Tibial nerve (tissue), 4 donors: ENCODE measurements around the gene SPRYD3. TPM values are rescaled to one million over a fixed set of nuclear protein-coding genes. Genes with fewer than 3 reads are reported as not detected.

Source experiments
- DNase-seq, 2 donors: peaks; one replicate each; pipeline ENCODE4 v3.0.0-alpha.2; 2019; ENCODE audit warnings: low spot score in 2 of 2
- H3K27ac ChIP-seq, 4 donors: fragments of 200-600 bp; sonication (generic) in 3 of 4; one replicate each; pipeline ENCODE4 v1.5.1; 2017 to 2019; ENCODE audit warnings: mild to moderate bottlenecking in 1 of 4
- H3K27me3 ChIP-seq, 2 donors: fragments of 200-600 bp; sonication (generic) in 1 of 2; one replicate each; pipeline versions ENCODE4 v1.5.1 to v1.6.0; 2017 to 2019
- H3K36me3 ChIP-seq, 3 donors: fragments of 200-600 bp; sonication (generic); one replicate each; pipeline ENCODE4 v1.5.1; 2018 to 2019
- H3K4me1 ChIP-seq, 4 donors: fragments of 200-600 bp; sonication (generic) in 3 of 4; one replicate each; pipeline ENCODE4 v1.5.1; 2017 to 2019
- H3K4me3 ChIP-seq, 4 donors: fragments of 200-600 bp; sonication (generic) in 3 of 4; one replicate each; pipeline ENCODE4 v1.5.1; 2017 to 2019; ENCODE audit warnings: mild to moderate bottlenecking in 1 of 4, moderate library complexity in 1 of 4
- H3K9me3 ChIP-seq, 4 donors: fragments of 200-600 bp; sonication (generic) in 3 of 4; one replicate each; pipeline ENCODE4 v1.5.1; 2017 to 2019
- CTCF ChIP-seq, 5 experiments: fragments of 200-600 bp in 3 of 5; fragments of 450-650 bp in 2 of 5; sonication (generic) in 3 of 5; IDR thresholded peaks; one replicate each; pipeline ENCODE4 v1.5.1; 2016 to 2019; ENCODE audit warnings: antibody characterized with exemption in 5 of 5, mild to moderate bottlenecking in 3 of 5, moderate library complexity in 2 of 5
- EP300 ChIP-seq, 2 donors: sonication (generic); formaldehyde crosslinking; IDR thresholded peaks; one replicate each; pipeline ENCODE4 v1.6.1; 2017; ENCODE audit warnings: antibody characterized with exemption in 2 of 2, mild to moderate bottlenecking in 1 of 2
- POLR2A ChIP-seq, 2 donors: fragments of 450-650 bp; IDR thresholded peaks; one replicate each; pipeline ENCODE4 v1.6.1; 2017; ENCODE audit warnings: antibody characterized with exemption in 2 of 2, mild to moderate bottlenecking in 2 of 2, moderate library complexity in 2 of 2
- WGBS, 2 donors: methylation state at CpG; one replicate each; pipeline ENCODE4 v1.1.5; 2018; 5-methylcytosine and 5-hydroxymethylcytosine counted together
- total RNA-seq, 4 donors: library from RNA; depleted of rRNA; stranded (reverse); fragments of >200 nt; gene quantifications; one replicate each; pipeline ENCODE4 v1.1.0, GENCODE V29; 2016

Gene SPRYD3
- total RNA-seq, 4 donors from 2014 or later, result 51.8 to 57.0 (median 54.3) TPM

DNA sequence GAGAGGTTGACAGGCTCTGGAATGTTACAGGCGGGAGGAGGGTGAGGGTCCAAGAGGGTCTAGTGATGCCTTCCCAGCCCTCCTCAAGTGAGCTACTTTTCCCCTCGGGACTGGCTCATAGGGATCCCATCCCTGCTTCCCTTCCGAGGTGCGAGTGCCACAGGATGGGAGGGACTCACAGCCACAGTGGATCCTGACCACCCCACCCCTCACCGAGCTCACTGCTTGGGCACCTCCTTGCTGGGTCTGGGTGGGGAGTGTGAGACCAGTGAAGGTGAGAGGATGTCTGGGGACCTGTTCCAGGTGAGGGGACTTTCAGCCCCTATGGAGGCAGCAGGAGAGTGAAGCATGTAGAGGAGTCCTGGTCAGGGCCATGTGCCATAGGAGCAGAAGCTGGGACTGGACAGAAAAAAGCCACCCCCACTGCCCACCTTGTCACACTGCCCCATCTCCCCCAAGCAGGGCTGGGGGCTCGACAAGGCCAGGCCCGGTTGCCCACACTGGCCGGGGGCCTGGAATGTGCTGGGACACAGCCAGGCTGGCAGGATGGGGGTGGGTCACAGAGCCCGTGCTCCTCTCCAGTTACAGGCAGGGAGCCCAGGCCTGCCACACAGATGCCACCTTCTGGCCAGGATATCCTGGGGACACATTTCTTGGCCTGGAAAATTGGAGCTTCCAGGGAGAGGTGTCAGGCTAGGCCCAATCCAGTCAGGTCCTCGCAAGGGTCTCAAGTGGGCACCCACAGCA, 31.0 kb downstream of the SPRYD3 start:
- WGBS, 2 donors, result 12 to 18% methylated on average over 9 to 10 of the region's 10 CpGs
- Histone ChIP-seq H3K9me3 (no peaks in the 10 kb centered on the region), H3K4me1 (peaks cover 0 to 79% (median 61%) of the 10 kb centered on the region in 4 donors), H3K27me3 (no peaks in the 10 kb centered on the region), H3K36me3 (peaks cover 0 to 9% (median 0%) of the 10 kb centered on the region in 3 donors), H3K4me3 (peak overlapping the region; percentile 54 to 89 (median 70)), H3K27ac (peak overlapping the region; percentile 94 to 100 (median 97))
- TF ChIP-seq EP300 (IDR thresholded peaks at IDR 0.05) (no peak), CTCF (IDR thresholded peaks at IDR 0.05) (peak in 2 of 5 experiments; percentile 33 to 38), POLR2A (IDR thresholded peaks at IDR 0.05) (no peak)
- DNase-seq, result peak in 1 of 2 donors; percentile 31

DNA sequence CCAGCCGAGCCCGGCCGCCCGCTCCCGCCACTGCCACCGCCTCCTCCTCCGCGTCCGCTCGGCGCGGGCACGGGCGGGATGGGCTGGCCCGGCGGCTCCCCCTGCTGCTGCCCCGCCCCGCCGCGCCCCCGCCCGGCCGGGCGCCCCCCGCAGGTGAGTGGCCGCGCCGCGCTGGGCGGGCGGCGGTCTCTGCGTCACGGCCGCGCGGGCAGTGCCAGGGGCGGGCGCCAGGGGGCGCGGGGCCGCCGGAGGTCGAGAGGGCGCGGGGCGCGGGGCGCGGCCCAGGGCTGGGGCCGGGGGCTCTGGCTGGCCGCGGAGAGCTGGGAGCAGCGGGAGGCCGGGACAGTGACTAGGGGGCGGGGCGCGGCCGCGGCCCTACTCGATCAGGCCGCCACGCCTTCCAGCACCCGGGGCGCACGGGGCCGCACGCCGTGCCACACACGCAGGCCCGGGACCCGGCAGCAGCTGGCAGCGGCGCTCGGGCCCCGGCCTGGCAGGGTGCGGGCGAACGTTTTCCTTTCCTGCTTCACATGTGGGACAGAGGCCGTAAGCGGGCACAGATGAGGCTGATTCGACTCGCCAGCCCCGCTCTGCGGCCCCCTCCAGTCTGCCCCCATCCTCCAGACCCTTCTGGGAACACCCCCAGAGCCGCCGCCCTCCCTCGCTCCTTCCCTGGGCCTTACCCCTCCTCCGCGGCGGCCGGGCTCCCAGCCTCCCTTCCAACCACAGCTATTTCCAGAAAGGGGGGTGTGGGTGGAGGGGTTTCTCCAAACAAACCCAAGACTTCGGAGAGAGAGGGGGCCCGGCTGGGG, 31.8 kb downstream of the SPRYD3 start:
- peak; percentile 73 to 77 for DNase-seq
- Histone ChIP-seq H3K9me3 (no peaks in the 10 kb centered on the region), H3K4me1 (peaks cover 0 to 79% (median 61%) of the 10 kb centered on the region in 4 donors), H3K4me3 (peak overlapping the region; percentile 63 to 89 (median 78)), H3K27ac (peak overlapping the region; percentile 94 to 100 (median 99)), H3K27me3 (no peaks in the 10 kb centered on the region), H3K36me3 (peaks cover 0 to 9% (median 0%) of the 10 kb centered on the region in 3 donors)
- WGBS, 2 donors, result 1 to 4% methylated on average over 7 to 36 of the region's 94 CpGs
- TF ChIP-seq CTCF (IDR thresholded peaks at IDR 0.05) (peak in 4 of 5 experiments; percentile 4 to 83 (median 70)), POLR2A (IDR thresholded peaks at IDR 0.05) (peak; percentile 66 to 73), EP300 (IDR thresholded peaks at IDR 0.05) (peak in 1 of 2 donors; percentile 71)

DNA sequence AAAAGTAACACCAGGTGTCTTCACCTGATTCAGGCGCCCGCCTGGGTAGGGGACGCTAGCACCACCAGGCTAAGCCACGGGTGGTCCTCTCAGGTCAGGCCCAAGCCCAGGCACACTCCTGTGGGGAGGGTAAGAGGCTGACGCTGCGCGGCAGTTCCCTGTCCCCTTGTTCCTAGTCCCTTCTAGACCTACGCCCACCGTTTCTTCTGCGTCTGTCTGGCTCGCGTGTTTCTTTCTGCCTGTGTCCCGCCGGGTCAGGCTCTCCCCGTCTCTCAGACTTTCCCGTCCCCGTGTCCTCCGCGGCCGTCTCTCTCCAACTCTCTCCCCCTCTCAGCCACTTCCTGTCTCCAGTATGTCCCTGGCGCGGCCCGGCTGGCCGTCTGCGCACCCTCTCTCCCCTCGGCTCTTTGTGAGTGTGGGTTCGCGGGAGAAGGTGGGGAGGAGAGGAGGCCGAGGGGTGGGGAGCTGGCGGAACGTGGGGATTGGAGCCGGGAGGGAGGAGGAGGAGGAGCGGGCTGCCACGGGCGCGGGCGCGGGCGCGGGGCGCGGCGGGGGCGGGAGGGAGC, 32.5 kb downstream of the SPRYD3 start:
- H3K27me3 ChIP-seq, result no peaks in the 10 kb centered on the region
- peaks cover 0 to 73% (median 54%) of the 10 kb centered on the region in 4 donors for H3K4me1 ChIP-seq
- H3K27ac ChIP-seq, result peak overlapping the region; percentile 95 to 99 (median 98)
- H3K36me3 ChIP-seq, result peaks cover 0 to 3% (median 0%) of the 10 kb centered on the region in 3 donors
- TF ChIP-seq EP300 (IDR thresholded peaks at IDR 0.05), result peak; percentile 52 to 100
- peak; percentile 96 to 98 for TF ChIP-seq POLR2A (IDR thresholded peaks at IDR 0.05)
- TF ChIP-seq CTCF (IDR thresholded peaks at IDR 0.05), result no peak
- DNase-seq, result peak; percentile 89 to 92
- peak overlapping the region; percentile 48 to 89 (median 70) for H3K4me3 ChIP-seq
- WGBS, 2 donors, result 0% methylated on average over 27 to 29 of the region's 44 CpGs
- no peaks in the 10 kb centered on the region for H3K9me3 ChIP-seq

GRCh38 chr12:53045696-53046045, 33.5 kb downstream of the SPRYD3 start:
- Histone ChIP-seq H3K4me1 (peaks cover 0 to 64% (median 50%) of the 10 kb centered on the region in 4 donors), H3K4me3 (peak overlapping the region; percentile 48 to 89 (median 70)), H3K27me3 (no peaks in the 10 kb centered on the region), H3K27ac (peak overlapping the region; percentile 95 to 99 (median 98)), H3K36me3 (no peaks in the 10 kb centered on the region), H3K9me3 (no peaks in the 10 kb centered on the region)
- TF ChIP-seq POLR2A (IDR thresholded peaks at IDR 0.05) (peak in 1 of 2 donors; percentile 46), CTCF (IDR thresholded peaks at IDR 0.05) (peak in 1 of 5 experiments; percentile 16), EP300 (IDR thresholded peaks at IDR 0.05) (peak in 1 of 2 donors; percentile 92)
- peak in 1 of 2 donors; percentile 82 for DNase-seq
- WGBS, 2 donors, result 32 to 39% methylated on average over 5 of the region's 5 CpGs
